GM23338 (cell line): ENCODE data around the gene TBRG4. TPM values are rescaled to one million over a fixed set of nuclear protein-coding genes. Genes with fewer than 3 reads are reported as not detected.

Source experiments
- ATAC-seq: fragments of 200-7000 bp; cut with Tn5 transposase; 3 replicates; pipeline ENCODE4 v1.9.1; 2020
- DNase-seq: peaks from one replicate; pipeline ENCODE4 v3.0.0-alpha.2; 2015; ENCODE audit warnings: low spot score
- H2AFZ ChIP-seq: fragments of 200-600 bp; sonication (generic); 2 replicates; pipeline ENCODE4 v1.8.0; 2016; ENCODE audit warnings: antibody characterized with exemption, mild to moderate bottlenecking, moderate library complexity
- H3F3A ChIP-seq: fragments of 200-600 bp; sonication (generic); replicated peaks from 2 replicates; pipeline ENCODE4 v1.8.0; 2017; ENCODE audit warnings: antibody characterized with exemption, mixed run types, low read depth
- H3K27ac ChIP-seq: fragments of 200-600 bp; sonication (generic); 2 replicates; pipeline ENCODE4 v1.6.1; 2016; ENCODE audit warnings: low read depth
- H3K27me3 ChIP-seq: fragments of 200-600 bp; sonication (generic); 2 replicates; pipeline ENCODE4 v1.8.0; 2016; ENCODE audit warnings: mild to moderate bottlenecking, mixed run types, moderate library complexity; ENCODE audit not compliant: insufficient read depth
- H3K36me3 ChIP-seq: fragments of 200-600 bp; sonication (generic); 2 replicates; pipeline ENCODE4 v1.8.0; 2016; ENCODE audit warnings: mild to moderate bottlenecking; ENCODE audit not compliant: insufficient read depth
- H3K4me1 ChIP-seq: fragments of 200-600 bp; sonication (generic); 2 replicates; pipeline ENCODE4 v1.8.0; 2016; ENCODE audit warnings: mild to moderate bottlenecking, moderate library complexity; ENCODE audit not compliant: insufficient read depth
- H3K4me2 ChIP-seq: fragments of 200-600 bp; sonication (generic); 2 replicates; pipeline ENCODE4 v1.7.1; 2017; ENCODE audit warnings: mixed run types
- H3K4me3 ChIP-seq: fragments of 200-600 bp; sonication (generic); 2 replicates; pipeline ENCODE4 v1.6.1; 2016; ENCODE audit warnings: mixed run types
- H3K79me2 ChIP-seq: fragments of 200-600 bp; sonication (generic); replicated peaks from 2 replicates; pipeline ENCODE4 v1.8.0; 2017; ENCODE audit warnings: mild to moderate bottlenecking; ENCODE audit not compliant: insufficient read depth
- H3K9me2 ChIP-seq: fragments of 200-600 bp; sonication (generic); 2 replicates; pipeline ENCODE4 v1.8.0; 2017; ENCODE audit not compliant: insufficient read depth
- H4K20me1 ChIP-seq: fragments of 200-600 bp; sonication (generic); replicated peaks from 2 replicates; pipeline ENCODE4 v1.8.0; 2017; ENCODE audit warnings: mild to moderate bottlenecking; ENCODE audit not compliant: insufficient read depth
- H3K27ac Mint-ChIP-seq: 2 replicates; pipeline ENCODE4 v1.8.0; 2020; ENCODE audit warnings: inconsistent platforms, mild to moderate bottlenecking, moderate library complexity, mixed read lengths
- H3K27me3 Mint-ChIP-seq: 3 replicates; pipeline ENCODE4 v1.8.0; 2022; ENCODE audit warnings: low read depth, mild to moderate bottlenecking, moderate library complexity, mixed read lengths, inconsistent platforms; ENCODE audit not compliant: insufficient read depth, poor library complexity
- H3K36me3 Mint-ChIP-seq: 3 replicates; pipeline ENCODE4 v1.8.0; 2021; ENCODE audit warnings: low read depth, mild to moderate bottlenecking, inconsistent platforms, moderate library complexity, mixed read lengths
- H3K4me1 Mint-ChIP-seq: 3 replicates; pipeline ENCODE4 v1.8.0; 2020; ENCODE audit warnings: mild to moderate bottlenecking, inconsistent platforms, mixed read lengths
- H3K4me3 Mint-ChIP-seq: 3 replicates; pipeline ENCODE4 v1.8.0; 2021; ENCODE audit warnings: moderate library complexity, mild to moderate bottlenecking, inconsistent platforms, mixed read lengths
- H3K9me3 Mint-ChIP-seq: 3 replicates; pipeline ENCODE4 v1.8.0; 2020; ENCODE audit warnings: moderate library complexity, mild to moderate bottlenecking, inconsistent platforms, mixed read lengths
- CREB1 ChIP-seq: fragments of 250-450 bp; sonication (Bioruptor Pico); IDR thresholded peaks from 2 replicates; pipeline ENCODE4 v1.5.0; 2020; ENCODE audit warnings: low read depth, mild to moderate bottlenecking, moderate library complexity
- CTCF ChIP-seq, 2 experiments: fragments of 200-600 bp in 1 of 2; sonication (generic) in 1 of 2; conservative IDR thresholded peaks; 2 replicates each; pipeline versions ENCODE4 v1.5.1 to v1.6.1; 2016 to 2017; ENCODE audit warnings: antibody characterized with exemption in 2 of 2, low read depth in 2 of 2, mild to moderate bottlenecking in 2 of 2, moderate library complexity in 1 of 2
- ETS1 ChIP-seq: IDR thresholded peaks from 2 replicates; pipeline ENCODE4 v1.6.1; 2016; ENCODE audit warnings: antibody characterized with exemption
- EZH2 ChIP-seq: fragments of 200-600 bp; sonication (generic); IDR thresholded peaks from one replicate; pipeline ENCODE4 v1.8.0; 2017; ENCODE audit warnings: antibody characterized with exemption, mild to moderate bottlenecking, low read depth; ENCODE audit not compliant: unreplicated experiment
- EZH2phosphoT487 ChIP-seq: fragments of 200-600 bp; sonication (generic); IDR thresholded peaks from one replicate; pipeline ENCODE4 v1.8.1; 2018; ENCODE audit warnings: antibody characterized with exemption; ENCODE audit not compliant: unreplicated experiment
- JUNB ChIP-seq: IDR thresholded peaks from one replicate; pipeline ENCODE4 v1.6.1; 2016; ENCODE audit warnings: antibody characterized with exemption; ENCODE audit not compliant: unreplicated experiment
- NANOG ChIP-seq: IDR thresholded peaks from 2 replicates; pipeline ENCODE4 v1.6.1; 2016; ENCODE audit warnings: antibody characterized with exemption, borderline replicate concordance
- POLR2AphosphoS5 ChIP-seq: IDR thresholded peaks from 2 replicates; pipeline ENCODE4 v1.6.1; 2016; ENCODE audit warnings: antibody characterized with exemption, low read depth
- STAT1 ChIP-seq: IDR thresholded peaks from one replicate; pipeline ENCODE4 v1.6.1; 2016; ENCODE audit warnings: antibody characterized with exemption; ENCODE audit not compliant: unreplicated experiment
- ZNF114 ChIP-seq: fragments of 250-450 bp; sonication (Bioruptor Pico); IDR thresholded peaks from 2 replicates; pipeline ENCODE4 v1.5.0; 2020; ENCODE audit warnings: mild to moderate bottlenecking, moderate library complexity
- ZNF331 ChIP-seq: fragments of 250-450 bp; sonication (Bioruptor Pico); IDR thresholded peaks from 2 replicates; pipeline ENCODE4 v1.5.0; 2020; ENCODE audit warnings: low read depth, mild to moderate bottlenecking, moderate library complexity
- ZNF462 ChIP-seq: fragments of 250-450 bp; sonication (Bioruptor Pico); IDR thresholded peaks from 2 replicates; pipeline ENCODE4 v1.5.0; 2020; ENCODE audit warnings: mild to moderate bottlenecking, moderate library complexity
- polyA plus RNA-seq: library from polyadenylated mRNA; unstranded; fragments of >200 nt; fragmentation: Nextera tagmentation; extraction: Ambion mirVana; gene quantifications from 2 replicates; pipeline ENCODE4 v1.2.1, GENCODE V29; 2016
- total RNA-seq: library from RNA; depleted of rRNA; stranded (reverse); fragments of >200 nt; shearing (Covaris generic); gene quantifications from 2 replicates; pipeline ENCODE4 v1.2.3, GENCODE V29; 2014
- TF ChIP-seq, protein P1 (sequence below): IDR thresholded peaks from one replicate; pipeline ENCODE4 v1.6.1; 2018; ENCODE audit warnings: antibody characterized with exemption; ENCODE audit not compliant: unreplicated experiment

TBRG4 gene
- total and polyA plus RNA-seq, 2 experiments from 2014 or later, result 72.5 to 162 TPM

DNA sequence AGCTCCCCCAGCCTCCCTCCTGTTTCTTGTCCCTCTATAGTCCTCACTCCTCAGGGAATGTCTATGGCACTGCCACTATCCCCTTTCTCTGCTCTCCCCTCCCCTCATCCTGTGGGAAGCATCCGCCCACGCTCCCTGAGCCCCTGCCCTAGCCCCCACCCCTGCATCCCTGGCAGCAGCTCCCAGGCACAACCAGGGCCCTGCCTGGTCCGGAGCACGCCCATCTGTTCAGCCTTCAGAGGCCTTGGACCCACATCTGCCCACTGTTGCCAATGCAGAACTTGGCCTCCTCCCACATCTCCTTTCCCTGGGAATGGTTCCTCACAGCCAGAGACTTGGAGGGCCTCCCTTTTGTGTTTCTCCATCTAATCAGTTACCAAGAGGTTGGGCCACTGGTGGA is 20.4 kb upstream of the TBRG4 start:
- H3K27ac Mint-ChIP-seq, result no peak overlapping the region
- peaks cover 12% of the 10 kb centered on the region; the same call in 2 of the 3 replicates for H3K4me1 Mint-ChIP-seq

More for the DNA sequence above, 20.4 kb upstream of the TBRG4 start:
- Mint-ChIP-seq H3K9me3 (no peaks in the 10 kb centered on the region), H3K27me3 (peaks cover 6% of the 10 kb centered on the region), H3K36me3 (no peaks in the 10 kb centered on the region), H3K4me3 (no peak overlapping the region)
- Histone ChIP-seq H3K27me3 (no peaks in the 10 kb centered on the region), H3F3A (no peaks in the 10 kb centered on the region; the same call in 1 of the 2 replicates), H3K36me3 (no peaks in the 10 kb centered on the region), H4K20me1 (no peaks in the 10 kb centered on the region), H3K79me2 (no peaks in the 10 kb centered on the region), H3K4me2 (no peak overlapping the region), H2AFZ (no peak overlapping the region), H3K27ac (no peak overlapping the region), H3K4me1 (no peaks in the 10 kb centered on the region), H3K9me2 (no peaks in the 10 kb centered on the region), H3K4me3 (no peak overlapping the region)
- ATAC-seq, result no peak
- DNase-seq, result no peak
- TF ChIP-seq, protein P1, sequence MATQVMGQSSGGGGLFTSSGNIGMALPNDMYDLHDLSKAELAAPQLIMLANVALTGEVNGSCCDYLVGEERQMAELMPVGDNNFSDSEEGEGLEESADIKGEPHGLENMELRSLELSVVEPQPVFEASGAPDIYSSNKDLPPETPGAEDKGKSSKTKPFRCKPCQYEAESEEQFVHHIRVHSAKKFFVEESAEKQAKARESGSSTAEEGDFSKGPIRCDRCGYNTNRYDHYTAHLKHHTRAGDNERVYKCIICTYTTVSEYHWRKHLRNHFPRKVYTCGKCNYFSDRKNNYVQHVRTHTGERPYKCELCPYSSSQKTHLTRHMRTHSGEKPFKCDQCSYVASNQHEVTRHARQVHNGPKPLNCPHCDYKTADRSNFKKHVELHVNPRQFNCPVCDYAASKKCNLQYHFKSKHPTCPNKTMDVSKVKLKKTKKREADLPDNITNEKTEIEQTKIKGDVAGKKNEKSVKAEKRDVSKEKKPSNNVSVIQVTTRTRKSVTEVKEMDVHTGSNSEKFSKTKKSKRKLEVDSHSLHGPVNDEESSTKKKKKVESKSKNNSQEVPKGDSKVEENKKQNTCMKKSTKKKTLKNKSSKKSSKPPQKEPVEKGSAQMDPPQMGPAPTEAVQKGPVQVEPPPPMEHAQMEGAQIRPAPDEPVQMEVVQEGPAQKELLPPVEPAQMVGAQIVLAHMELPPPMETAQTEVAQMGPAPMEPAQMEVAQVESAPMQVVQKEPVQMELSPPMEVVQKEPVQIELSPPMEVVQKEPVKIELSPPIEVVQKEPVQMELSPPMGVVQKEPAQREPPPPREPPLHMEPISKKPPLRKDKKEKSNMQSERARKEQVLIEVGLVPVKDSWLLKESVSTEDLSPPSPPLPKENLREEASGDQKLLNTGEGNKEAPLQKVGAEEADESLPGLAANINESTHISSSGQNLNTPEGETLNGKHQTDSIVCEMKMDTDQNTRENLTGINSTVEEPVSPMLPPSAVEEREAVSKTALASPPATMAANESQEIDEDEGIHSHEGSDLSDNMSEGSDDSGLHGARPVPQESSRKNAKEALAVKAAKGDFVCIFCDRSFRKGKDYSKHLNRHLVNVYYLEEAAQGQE, result no peak
- TF ChIP-seq EZH2phosphoT487, result no peak
- no peak for TF ChIP-seq ZNF114
- no peak for TF ChIP-seq ZNF331 (CRISPR knock-in tag)
- no peak for TF ChIP-seq JUNB
- no peak for TF ChIP-seq CTCF (conservative IDR thresholded peaks at IDR 0.05; ENCODE audit: low read depth in 2 of 2)
- no peak for TF ChIP-seq EZH2
- no peak for TF ChIP-seq POLR2AphosphoS5
- TF ChIP-seq ETS1, result no peak
- no peak for TF ChIP-seq ZNF462 (CRISPR knock-in tag)
- no peak for TF ChIP-seq CREB1 (CRISPR knock-in tag)
- no peak for TF ChIP-seq NANOG
- TF ChIP-seq STAT1, result no peak
